ENCODE results near the gene NBPF4.
A peak's percentile ranks its signal among the peaks of the same experiment; 100 is the strongest.

The NBPF4 gene

GRCh38 chr1:108200687-108201051 lies 43.2 kb downstream of the NBPF4 start:
- H3F3A ChIP-seq (ENCODE audit: insufficient read depth) = 0 out of 2 replicates have a peak, but pooled peaks cover 11% of the 10 kb centered on the region
- H4K20me1 ChIP-seq (ENCODE audit: low read depth, low read length) = no peaks in the 10 kb centered on the region
- no peaks in the 10 kb centered on the region for H3K36me3 ChIP-seq (ENCODE audit: low read length)
- H3K27ac ChIP-seq (ENCODE audit: low read depth, low read length) = no peak overlapping the region
- TF ChIP-seq CTCF (IDR thresholded peaks at IDR 0.05; ENCODE audit: insufficient read depth, low read length, poor library complexity, severe bottlenecking) (peak; percentile 35), EZH2phosphoT487 (conservative IDR thresholded peaks at IDR 0.05; ENCODE audit: low read length) (no peak)
- H3K9me2 ChIP-seq (replicated peaks; ENCODE audit: insufficient read depth, low read length) = no peaks in the 10 kb centered on the region
- peak overlapping the region; percentile 64 for H3K9ac ChIP-seq (ENCODE audit: low read length)
- no peaks in the 10 kb centered on the region for H3K27me3 ChIP-seq (ENCODE audit: low read length)
- no peaks in the 10 kb centered on the region for H3K79me2 ChIP-seq (ENCODE audit: insufficient read depth, low read length)
- peak overlapping the region; percentile 94 for H2AFZ ChIP-seq (ENCODE audit: low read depth, low read length, severe bottlenecking)
- no peaks in the 10 kb centered on the region for H3K9me3 ChIP-seq (ENCODE audit: insufficient read depth, low read length)
- H3K4me3 ChIP-seq (ENCODE audit: insufficient read depth, low read length, poor library complexity, severe bottlenecking) = peak overlapping the region; percentile 62
- H3K4me2 ChIP-seq (ENCODE audit: low read depth, low read length, poor library complexity, severe bottlenecking) = peak overlapping the region; percentile 75

- H3F3A ChIP-seq (ENCODE audit: insufficient read depth) = 0 out of 2 replicates have a peak, but pooled peaks cover 11% of the 10 kb centered on the region
- no peak within 1 kb of the TSS for H3K27ac ChIP-seq (ENCODE audit: low read depth, low read length)
- peak within 1 kb of the TSS; percentile 75 for H3K4me2 ChIP-seq (ENCODE audit: low read depth, low read length, poor library complexity, severe bottlenecking)
- no peaks in the 10 kb centered on the region for H3K79me2 ChIP-seq (ENCODE audit: insufficient read depth, low read length)
- TF ChIP-seq EZH2phosphoT487 (conservative IDR thresholded peaks at IDR 0.05; ENCODE audit: low read length) = no peak
- no peak for TF ChIP-seq CTCF (IDR thresholded peaks at IDR 0.05; ENCODE audit: insufficient read depth, low read length, poor library complexity, severe bottlenecking)
- H2AFZ ChIP-seq (ENCODE audit: low read depth, low read length, severe bottlenecking) = peak within 1 kb of the TSS; percentile 98
- peak within 1 kb of the TSS; percentile 62 for H3K4me3 ChIP-seq (ENCODE audit: insufficient read depth, low read length, poor library complexity, severe bottlenecking)
- no peaks in the 10 kb centered on the region for H3K9me2 ChIP-seq (replicated peaks; ENCODE audit: insufficient read depth, low read length)
- no peaks in the 10 kb centered on the region for H3K9me3 ChIP-seq (ENCODE audit: insufficient read depth, low read length)
- no peaks in the 10 kb centered on the region for H3K36me3 ChIP-seq (ENCODE audit: low read length)
- H4K20me1 ChIP-seq (ENCODE audit: low read depth, low read length) = no peaks in the 10 kb centered on the region
- peak within 1 kb of the TSS; percentile 64 for H3K9ac ChIP-seq (ENCODE audit: low read length)
- no peaks in the 10 kb centered on the region for H3K27me3 ChIP-seq (ENCODE audit: low read length)
Measured at GRCh38 chr1:108199781-108200686, 43.8 kb downstream of the NBPF4 start, which contains the start of gene SLC25A24. Gene SLC25A24, minus strand, starts transcription at chr1:108200343. Its CDS starts 205 bp downstream, at chr1:108200138.

GRCh38 chr1:108199201-108199691 lies 44.6 kb downstream of the NBPF4 start:
- TF ChIP-seq EZH2phosphoT487 (conservative IDR thresholded peaks at IDR 0.05; ENCODE audit: low read length) (no peak), CTCF (IDR thresholded peaks at IDR 0.05; ENCODE audit: insufficient read depth, low read length, poor library complexity, severe bottlenecking) (no peak)

More at GRCh38 chr1:108199201-108199691, 44.6 kb downstream of the NBPF4 start:
- H3K36me3 ChIP-seq (ENCODE audit: low read length) = no peaks in the 10 kb centered on the region
- H3K9me2 ChIP-seq (replicated peaks; ENCODE audit: insufficient read depth, low read length) = no peaks in the 10 kb centered on the region
- peak overlapping the region; percentile 62 for H3K4me3 ChIP-seq (ENCODE audit: insufficient read depth, low read length, poor library complexity, severe bottlenecking)
- no peaks in the 10 kb centered on the region for H4K20me1 ChIP-seq (ENCODE audit: low read depth, low read length)
- no peaks in the 10 kb centered on the region for H3K27me3 ChIP-seq (ENCODE audit: low read length)
- no peaks in the 10 kb centered on the region for H3K79me2 ChIP-seq (ENCODE audit: insufficient read depth, low read length)
- H3K4me2 ChIP-seq (ENCODE audit: low read depth, low read length, poor library complexity, severe bottlenecking) = peak overlapping the region; percentile 75
- no peak overlapping the region for H3K27ac ChIP-seq (ENCODE audit: low read depth, low read length)
- H2AFZ ChIP-seq (ENCODE audit: low read depth, low read length, severe bottlenecking) = peak overlapping the region; percentile 98
- H3K9ac ChIP-seq (ENCODE audit: low read length) = peak overlapping the region; percentile 64
- no peaks in the 10 kb centered on the region for H3K9me3 ChIP-seq (ENCODE audit: insufficient read depth, low read length)
- H3F3A ChIP-seq (ENCODE audit: insufficient read depth) = 0 out of 2 replicates have a peak, but pooled peaks cover 11% of the 10 kb centered on the region

All from SU-DHL-6 (cell line).